Limb (tissue), 2 donors: ENCODE results near the gene TOP2A.

Experiments used
- DNase-seq, 2 donors: peaks; one replicate each; pipeline ENCODE4 v3.0.0-alpha.2; 2016; ENCODE audit errors: extremely low spot score in 2 of 2

TOP2A gene, protein sequence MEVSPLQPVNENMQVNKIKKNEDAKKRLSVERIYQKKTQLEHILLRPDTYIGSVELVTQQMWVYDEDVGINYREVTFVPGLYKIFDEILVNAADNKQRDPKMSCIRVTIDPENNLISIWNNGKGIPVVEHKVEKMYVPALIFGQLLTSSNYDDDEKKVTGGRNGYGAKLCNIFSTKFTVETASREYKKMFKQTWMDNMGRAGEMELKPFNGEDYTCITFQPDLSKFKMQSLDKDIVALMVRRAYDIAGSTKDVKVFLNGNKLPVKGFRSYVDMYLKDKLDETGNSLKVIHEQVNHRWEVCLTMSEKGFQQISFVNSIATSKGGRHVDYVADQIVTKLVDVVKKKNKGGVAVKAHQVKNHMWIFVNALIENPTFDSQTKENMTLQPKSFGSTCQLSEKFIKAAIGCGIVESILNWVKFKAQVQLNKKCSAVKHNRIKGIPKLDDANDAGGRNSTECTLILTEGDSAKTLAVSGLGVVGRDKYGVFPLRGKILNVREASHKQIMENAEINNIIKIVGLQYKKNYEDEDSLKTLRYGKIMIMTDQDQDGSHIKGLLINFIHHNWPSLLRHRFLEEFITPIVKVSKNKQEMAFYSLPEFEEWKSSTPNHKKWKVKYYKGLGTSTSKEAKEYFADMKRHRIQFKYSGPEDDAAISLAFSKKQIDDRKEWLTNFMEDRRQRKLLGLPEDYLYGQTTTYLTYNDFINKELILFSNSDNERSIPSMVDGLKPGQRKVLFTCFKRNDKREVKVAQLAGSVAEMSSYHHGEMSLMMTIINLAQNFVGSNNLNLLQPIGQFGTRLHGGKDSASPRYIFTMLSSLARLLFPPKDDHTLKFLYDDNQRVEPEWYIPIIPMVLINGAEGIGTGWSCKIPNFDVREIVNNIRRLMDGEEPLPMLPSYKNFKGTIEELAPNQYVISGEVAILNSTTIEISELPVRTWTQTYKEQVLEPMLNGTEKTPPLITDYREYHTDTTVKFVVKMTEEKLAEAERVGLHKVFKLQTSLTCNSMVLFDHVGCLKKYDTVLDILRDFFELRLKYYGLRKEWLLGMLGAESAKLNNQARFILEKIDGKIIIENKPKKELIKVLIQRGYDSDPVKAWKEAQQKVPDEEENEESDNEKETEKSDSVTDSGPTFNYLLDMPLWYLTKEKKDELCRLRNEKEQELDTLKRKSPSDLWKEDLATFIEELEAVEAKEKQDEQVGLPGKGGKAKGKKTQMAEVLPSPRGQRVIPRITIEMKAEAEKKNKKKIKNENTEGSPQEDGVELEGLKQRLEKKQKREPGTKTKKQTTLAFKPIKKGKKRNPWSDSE (N-terminal part only)

DNA sequence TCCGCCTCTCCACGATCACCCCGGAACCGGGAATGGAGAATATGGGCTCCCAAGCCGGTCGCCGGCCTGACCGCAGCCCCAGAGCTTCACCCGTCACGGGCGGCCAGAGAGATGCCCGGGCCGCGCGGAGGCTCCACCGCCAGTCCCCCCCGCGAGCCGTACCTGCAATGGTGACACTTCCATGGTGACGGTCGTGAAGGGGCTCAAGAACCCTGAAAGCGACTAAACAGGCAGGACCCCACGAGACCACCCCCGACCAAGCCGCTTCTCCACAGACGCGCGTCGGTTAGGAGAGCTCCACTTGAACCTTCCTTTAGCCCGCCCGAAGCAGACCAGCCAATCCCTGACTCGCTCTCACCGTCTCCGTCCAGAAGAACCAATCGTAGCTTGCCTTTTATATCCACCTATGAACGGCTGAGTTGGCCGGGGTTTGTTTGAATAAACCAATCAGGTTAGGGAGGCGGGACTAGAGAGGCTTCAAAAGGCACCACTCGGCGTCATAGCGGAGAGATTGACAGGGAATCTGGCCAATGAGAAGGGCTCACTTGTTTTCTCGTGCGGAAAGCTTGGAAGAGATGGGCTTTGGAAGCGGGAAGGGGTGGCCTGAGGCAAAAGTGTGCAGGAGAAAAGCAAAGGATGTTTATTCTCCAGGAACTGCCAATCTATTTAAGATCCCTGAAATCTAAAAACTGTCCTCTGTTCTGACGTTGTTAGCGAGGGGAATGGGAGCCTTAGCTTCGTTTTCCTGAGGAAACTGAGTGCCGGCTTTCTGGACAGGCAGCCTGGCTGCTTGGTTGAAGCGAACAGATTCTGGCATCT lies at the start of gene TOP2A:
TOP2A (minus strand) TSS at position 288 of the 819 bp plus-strand sequence; CDS start at position 183, 105 bp downstream.
- peak; percentile 99 for DNase-seq

DNA sequence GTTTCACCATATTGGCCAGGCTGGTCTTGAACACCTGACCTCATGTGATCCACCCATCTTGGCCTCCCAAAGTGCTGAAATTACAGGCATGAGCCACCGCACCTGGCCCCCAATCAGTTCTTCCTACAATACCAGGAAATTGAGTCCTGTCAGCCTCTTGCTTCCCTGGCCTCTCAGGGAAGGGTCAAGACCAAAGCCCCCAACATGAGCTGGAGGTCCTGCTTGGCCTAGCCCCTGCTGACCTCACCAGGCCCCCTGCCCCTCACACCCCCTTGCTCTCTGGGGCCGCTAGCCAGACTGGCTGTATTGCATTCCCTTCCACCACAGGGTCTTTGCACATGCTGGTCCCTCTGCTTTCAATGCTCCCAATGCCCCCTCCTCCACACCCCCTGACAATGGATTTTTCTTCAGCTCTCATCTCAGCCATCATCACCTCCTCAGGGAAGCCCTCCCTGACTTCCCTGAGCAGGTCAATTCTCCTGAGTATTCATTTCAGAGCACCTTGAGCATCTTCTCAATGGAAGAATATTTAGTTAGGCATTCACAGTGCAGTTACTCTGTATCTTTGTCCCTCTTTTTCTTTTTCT lies 49.7 kb upstream of the TOP2A start:
- no peak for DNase-seq

DNA sequence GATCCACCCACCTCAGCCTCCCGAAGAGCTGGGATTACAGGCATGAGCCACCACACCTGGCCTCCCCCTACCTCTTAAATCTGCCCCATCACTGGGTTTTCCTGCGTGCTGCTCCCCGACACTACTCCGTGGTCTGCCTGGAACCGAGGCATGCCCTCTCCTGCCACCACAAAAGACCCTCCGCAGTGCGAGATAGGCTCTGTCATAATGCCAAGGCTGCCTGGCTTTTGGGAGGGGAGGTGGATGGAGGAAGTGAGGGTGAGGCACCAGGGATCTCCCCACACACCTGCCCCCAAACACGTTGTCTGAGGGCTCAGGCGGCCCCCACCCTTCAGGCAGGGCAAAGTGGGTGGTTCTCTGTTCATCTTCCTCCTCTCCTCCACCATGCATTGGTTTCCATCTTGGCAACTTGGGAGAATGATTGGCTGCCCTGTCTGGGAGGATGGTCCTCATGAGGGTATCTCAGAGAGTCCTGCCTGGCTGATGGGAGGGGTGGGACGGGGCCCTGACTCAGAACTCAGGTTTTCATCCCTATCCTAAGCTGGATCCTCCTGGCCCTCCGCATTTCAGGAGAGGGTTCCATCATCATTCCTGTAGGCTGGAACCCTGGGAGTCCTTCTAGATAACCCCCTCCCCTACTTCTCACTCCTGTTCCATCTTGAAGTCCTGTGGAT lies 48.7 kb upstream of the TOP2A start:
- DNase-seq: no peak

DNA sequence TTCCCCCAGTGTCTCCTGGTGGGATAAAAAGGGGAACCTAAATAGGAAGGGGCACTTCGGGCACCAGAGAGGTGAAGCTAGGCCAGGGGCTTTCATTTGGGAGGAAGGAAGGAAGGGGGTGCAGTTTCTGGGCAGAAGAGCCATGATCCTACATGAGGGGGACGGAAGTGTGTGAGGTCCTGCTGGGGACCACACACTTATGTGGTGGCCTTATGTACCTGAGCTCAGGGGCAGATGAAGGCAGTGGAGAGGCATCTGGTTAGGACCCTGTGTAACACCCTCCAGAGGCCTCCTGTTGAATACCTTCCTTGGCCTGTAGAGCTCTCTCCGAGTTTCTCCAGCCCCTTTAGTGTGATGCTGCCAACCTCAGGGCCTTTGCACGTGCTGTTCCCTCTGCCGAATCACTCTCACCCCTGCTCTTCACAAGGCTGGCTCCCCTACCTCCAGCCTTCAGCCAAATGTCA lies 46.7 kb upstream of the TOP2A start:
- no peak for DNase-seq

DNA sequence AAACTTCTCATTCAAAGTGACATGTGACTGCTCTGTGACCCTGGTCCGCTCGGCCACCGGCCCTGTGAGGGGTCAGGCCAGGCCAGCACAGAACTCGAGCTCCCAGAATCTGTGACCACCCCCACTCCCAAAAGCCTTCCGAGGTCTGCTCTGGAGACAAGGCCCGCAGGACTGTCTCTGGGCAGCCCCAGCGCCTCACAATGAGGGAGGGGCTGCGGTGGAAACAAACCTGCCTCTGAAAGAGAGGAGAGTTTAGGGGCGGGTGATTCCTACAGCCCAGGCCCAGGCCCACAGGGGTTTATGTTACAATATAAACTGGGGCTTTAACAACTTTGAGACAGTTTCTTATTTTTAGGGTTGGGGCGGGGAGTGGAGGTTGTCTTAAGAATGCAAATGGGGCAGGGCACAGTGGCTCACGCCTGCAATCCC lies 45.4 kb upstream of the TOP2A start:
- no peak for DNase-seq

DNA sequence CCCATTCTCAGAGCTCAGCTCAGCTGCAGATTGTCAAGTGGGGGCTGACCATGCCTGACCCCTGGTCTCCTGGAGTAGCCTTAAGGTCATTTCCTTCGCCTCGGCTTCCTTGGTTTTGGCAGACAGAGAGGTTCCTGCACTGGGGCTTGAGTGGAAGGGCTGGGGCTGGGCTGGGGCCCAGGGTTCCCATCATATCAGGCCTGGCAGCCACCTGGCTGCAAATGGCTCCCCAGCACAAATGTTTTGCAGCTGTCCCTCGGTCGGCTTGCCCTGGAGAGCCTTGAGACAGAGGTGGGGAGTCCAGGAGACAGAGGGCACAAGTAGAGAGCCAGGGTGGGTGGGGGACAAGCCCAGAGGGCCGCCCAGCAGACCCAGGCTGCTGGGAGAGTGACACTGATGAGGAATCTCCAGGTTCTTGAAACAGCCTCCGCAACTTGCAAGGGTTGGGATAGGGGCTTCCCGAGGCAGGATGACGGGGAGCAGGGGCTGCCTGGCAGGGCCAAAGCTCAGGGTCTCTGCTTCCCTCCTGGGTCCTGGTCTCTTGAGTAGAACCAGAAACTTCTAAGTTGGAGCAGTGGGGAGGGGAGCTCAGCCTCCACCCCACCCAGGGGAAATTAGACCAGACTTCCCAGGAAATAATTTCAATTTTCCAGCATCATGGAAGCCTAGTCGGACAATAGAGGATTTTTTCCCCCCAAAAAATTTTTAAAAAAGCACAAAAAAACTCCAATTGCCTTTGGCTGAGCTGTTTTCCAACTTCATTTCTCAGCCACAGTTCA lies 44.8 kb upstream of the TOP2A start:
- DNase-seq: peak in 1 of 2 donors; percentile 16

DNA sequence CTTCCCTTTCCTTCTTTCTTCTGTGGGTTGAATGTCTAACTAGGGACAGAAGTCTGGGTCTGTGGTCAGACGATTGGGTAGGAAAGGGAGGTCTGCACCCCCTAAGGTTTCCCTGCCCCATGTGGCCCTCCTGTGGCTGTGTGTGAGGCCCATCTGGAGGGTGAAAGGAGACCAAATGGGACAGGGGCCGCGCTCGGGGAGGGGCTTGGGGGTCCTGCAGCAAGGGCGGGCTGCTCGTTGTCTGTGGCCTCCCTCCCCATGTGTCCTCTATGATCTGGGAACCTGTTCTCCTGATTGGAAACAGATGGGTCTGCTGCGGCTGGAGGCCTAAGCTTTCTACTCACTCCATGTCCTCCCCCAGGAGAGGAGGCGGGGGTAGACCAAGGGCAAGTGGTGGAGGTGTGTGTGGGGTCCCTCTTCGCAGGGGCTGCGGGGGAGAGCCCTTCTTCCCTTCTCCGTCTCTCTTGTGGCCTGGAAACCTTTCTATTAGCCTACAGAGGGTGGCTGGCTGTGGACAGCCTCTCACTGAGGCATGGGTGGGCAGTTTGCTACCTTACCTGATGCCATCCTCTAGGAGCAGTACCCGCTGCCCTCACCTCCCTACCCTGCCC lies 44.1 kb upstream of the TOP2A start:
- peak; percentile 34 to 57 for DNase-seq

DNA sequence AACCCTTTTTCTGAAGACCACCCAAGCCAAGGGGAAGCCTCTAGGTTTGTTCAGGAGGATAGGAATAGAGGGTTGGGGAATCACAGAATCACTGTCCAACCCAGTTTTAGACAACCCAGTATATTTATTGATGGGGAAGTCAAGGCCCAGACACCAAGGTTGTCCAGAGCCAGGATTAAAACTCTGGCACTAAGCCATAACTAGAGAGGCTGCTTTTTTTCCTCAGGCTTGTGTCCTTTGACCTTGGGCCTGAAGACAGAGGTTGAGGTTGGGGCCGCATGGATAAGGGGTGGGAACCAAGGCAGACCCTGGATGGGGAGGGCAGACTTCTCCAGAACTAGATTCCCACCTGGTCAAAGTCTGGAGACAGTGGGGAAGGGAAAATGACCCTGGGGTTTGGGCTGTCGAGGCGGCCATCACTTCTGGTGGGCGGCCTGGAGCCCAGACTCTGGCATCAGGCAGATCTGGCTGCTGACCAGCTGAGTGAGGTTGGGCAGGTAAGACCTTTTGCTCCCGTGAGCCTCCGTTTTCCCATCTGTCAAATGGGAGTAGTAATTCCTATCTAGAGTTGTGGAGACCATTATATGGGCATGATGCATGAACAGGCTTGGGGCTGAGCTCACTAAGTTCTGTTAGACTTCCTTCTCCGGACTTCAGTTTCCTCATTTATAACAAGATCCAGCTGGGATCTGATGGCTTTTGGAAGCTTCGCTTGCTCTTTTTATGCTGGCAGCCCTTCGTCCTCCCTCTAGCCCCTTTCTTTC lies 43.5 kb upstream of the TOP2A start:
- peak in 1 of 2 donors; percentile 57 for DNase-seq

DNA sequence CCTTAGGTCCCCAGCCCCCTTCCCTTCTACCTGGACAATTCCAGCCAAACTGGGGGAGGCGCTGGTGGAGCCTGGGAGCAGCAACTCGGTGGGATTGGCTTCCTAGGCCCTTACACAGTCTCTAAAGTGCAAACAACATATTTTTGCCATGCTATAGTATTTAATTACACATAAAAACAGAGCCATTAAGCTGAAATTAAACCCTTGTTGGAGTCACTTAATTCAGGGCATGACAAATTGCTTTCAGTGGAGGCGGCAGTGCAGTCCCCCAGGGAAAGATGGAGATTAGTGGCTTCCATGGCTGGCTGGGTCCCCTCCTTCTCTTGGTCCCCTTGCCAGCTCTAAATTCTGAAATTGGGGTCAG lies 42.9 kb upstream of the TOP2A start:
- DNase-seq: no peak

DNA sequence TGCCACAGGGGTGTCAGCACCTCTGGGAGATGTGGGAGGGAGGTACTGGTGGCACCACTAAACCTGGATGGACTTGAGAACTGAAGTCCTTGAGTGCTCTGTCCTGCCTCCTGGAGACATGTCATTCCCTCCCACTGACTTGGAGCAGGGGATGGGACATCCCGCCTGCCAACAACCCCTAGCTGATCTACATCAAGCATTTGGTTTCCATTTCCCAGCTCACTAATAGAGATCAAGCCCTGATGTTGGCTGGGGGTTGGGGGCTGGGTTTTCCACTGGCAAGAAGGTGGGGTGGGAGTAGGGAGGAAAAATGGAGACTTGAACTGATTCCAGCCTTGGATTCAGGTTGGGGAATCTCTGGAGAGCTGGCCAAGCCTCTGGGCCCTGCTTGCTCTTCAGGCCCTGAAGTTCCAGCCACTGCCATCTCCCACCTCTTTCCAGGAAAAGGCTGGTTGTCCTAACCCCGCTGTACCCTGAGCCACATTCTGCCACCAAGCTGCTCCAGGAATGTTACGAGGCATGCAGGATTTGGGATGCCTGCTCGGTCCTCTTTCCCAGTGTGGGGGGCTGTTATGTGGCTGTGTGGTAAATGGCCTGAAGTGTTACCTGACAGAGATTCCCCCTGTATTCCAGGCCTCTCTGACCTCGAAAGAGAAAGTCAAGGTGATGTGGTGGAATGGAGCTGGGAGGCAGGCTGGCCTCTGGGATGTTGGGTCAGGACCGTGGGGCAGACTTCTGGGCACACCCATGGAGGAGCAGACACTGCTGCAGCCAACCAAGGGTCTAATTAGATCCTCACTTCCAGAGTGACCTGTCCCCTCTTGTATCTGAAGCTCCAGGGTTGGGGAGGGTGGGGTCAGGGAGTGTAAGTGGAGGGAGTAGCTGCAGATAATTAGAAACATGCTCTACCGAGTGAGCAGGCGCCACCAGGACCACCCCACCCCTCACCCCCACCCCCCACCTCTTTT lies 42.2 kb upstream of the TOP2A start:
- DNase-seq: peak in 1 of 2 donors; percentile 15

DNA sequence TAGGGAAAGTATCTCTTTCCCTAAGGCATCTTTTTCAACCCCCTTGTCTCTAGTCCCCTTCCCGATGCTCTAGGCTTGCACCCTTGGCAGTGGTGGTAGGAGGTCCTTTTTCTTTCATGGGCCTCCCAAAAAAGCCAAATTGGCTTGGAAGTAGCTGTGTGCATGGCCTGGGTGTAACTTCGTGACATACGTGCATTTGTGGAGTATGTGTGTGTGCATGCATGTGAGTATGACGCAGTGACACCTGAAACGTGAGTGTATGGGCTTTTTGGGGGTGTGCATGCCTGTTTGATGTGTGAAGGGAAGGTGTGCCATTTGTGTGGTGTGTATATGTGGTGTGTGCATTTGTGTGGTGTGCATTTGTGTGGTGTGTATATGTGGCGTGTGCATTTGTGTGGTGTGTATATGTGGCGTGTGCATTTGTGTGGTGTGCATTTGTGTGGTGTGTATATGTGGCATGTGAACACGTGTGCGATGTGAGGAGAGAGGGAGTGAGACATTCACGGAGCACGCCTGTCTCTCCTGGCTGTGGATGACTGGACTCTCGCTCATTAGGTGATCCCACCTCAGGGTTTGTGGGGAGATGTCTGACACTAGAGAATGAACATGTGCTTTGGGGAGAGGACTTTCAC lies 41.3 kb upstream of the TOP2A start:
- DNase-seq: no peak

DNA sequence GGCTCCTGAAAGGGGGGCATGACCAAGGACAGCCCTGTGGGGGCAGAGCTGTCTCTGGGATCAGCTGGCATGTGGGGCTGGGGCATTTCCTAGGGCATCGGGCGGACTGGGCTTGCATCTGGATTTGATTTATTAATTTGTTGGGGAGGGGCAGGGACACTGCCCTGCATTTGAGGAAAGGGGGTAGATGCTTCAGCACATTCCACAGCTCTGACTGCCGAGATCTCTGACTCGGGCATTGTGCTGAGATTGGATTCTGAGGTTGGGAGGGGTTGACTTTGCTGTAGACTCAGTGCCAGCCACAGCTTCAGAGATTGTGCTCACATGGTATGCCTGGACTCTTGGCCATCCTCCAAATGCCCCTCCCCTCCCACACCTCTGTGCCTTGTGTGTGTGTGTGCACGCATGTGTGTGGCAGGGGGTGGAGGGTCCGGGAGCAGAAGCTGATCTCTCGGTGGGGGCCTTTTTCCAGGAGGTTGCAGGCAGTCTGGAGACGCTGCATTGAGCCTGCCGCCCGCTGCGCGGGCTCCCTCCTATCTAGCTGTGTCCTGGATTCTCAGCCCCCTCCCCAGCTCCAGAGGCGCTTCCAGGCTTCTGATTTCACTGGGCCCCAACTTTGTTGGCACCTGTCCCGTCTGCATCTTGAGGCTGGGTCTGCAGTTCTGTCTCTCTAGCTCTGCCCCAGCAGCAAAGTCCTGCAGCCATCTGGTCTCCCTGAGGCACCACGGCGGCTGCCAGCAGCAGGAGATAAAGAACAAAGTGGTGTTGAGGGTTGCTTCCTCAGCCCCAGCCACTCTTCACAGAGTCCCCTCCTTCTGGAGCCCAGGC lies 40.5 kb upstream of the TOP2A start:
- DNase-seq: peak; percentile 72 to 79

DNA sequence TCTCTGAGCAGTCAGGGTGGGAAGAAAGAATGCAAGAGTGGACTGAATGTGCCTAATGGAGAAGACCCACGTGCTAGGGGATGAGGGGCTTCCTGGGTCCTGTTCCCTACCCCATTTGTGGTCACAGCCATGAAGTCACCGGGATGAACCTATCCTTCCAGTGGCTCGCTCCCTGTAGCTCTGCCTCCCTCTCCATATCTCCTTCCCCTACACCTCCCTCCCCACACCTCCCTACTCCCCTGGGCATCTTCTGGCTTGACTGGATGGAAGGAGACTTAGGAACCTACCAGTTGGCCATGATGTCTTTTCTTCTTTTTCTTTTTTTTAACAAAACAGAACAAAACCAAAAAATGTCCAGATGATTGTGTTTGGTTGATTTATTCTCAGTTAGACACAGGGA lies 39.7 kb upstream of the TOP2A start:
- DNase-seq: no peak

DNA sequence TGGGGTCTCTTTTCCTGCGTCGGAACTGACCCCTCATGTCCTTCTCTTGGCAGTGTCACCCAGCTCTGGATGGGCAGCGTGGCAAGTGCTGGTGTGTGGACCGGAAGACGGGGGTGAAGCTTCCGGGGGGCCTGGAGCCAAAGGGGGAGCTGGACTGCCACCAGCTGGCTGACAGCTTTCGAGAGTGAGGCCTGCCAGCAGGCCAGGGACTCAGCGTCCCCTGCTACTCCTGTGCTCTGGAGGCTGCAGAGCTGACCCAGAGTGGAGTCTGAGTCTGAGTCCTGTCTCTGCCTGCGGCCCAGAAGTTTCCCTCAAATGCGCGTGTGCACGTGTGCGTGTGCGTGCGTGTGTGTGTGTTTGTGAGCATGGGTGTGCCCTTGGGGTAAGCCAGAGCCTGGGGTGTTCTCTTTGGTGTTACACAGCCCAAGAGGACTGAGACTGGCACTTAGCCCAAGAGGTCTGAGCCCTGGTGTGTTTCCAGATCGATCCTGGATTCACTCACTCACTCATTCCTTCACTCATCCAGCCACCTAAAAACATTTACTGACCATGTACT lies 38.8 kb upstream of the TOP2A start:
- no peak for DNase-seq

DNA sequence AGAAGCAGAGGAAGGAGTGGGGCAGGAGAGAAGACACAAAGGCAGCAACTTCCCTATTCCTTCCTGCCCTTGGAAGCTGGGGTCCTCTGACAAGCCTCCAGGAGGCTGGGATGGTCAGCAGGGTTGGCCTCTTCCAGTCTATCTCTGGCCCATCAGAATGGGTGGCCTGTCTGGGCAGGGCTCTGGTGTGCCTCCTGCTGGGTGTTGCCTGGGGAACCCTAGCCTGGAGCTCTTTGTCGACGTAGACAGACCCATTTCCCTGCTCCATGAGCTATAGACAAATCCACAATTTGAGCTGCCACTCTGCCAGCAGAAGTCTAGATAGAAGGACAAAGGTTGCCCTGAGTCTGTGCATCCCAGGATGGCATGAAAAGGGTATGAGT lies 36.9 kb upstream of the TOP2A start:
- DNase-seq: no peak
